Mammary epithelial cell (primary cell): ENCODE results near the gene IFIT1B.
"Not testable (repeated sequence)": the region's sequence is repeated elsewhere in the genome, so short reads cannot be mapped to it uniquely, and the experiment has no call there.

Source experiments
- EZH2 ChIP-seq: IDR thresholded peaks from 2 replicates; pipeline ENCODE4 v1.6.1; 2012; ENCODE audit warnings: low read length, inconsistent platforms, borderline replicate concordance
- TF ChIP-seq, protein P1 (sequence below), 2 donors: IDR thresholded peaks in 1 of 2; conservative IDR thresholded peaks in 1 of 2; 2 replicates each; pipeline ENCODE4 v1.5.1; 2011 to 2012; ENCODE audit warnings: inconsistent platforms in 2 of 2, low read length in 2 of 2, mild to moderate bottlenecking in 2 of 2, control low read depth in 1 of 2, low read depth in 1 of 2; ENCODE audit not compliant: insufficient read depth in 1 of 2; ENCODE audit errors: extremely low read depth in 1 of 2

DNA sequence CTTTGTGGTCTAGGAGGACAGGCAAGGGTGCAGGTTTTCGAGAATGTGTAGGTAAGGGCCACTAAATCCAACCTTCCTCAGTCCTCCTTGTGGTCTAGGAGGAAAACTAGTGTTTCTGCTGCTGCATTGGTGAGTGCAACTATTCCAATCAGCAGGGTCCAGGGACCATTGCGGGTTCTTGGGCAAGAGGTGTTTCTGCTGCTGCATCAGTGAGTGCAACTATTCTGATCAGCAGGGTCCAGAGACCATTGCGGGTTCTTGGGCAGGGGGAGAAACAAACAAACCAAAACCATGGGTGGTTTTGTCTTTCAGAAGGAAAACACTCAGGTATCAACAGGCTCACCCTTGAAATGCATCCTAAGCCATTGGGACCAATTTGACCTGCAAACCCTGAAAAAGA, 29.9 kb downstream of the IFIT1B start:
- TF ChIP-seq, protein P1, sequence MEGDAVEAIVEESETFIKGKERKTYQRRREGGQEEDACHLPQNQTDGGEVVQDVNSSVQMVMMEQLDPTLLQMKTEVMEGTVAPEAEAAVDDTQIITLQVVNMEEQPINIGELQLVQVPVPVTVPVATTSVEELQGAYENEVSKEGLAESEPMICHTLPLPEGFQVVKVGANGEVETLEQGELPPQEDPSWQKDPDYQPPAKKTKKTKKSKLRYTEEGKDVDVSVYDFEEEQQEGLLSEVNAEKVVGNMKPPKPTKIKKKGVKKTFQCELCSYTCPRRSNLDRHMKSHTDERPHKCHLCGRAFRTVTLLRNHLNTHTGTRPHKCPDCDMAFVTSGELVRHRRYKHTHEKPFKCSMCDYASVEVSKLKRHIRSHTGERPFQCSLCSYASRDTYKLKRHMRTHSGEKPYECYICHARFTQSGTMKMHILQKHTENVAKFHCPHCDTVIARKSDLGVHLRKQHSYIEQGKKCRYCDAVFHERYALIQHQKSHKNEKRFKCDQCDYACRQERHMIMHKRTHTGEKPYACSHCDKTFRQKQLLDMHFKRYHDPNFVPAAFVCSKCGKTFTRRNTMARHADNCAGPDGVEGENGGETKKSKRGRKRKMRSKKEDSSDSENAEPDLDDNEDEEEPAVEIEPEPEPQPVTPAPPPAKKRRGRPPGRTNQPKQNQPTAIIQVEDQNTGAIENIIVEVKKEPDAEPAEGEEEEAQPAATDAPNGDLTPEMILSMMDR (conservative IDR thresholded peaks at IDR 0.05 in 1 of 2, IDR thresholded peaks at IDR 0.05 in 1 of 2; ENCODE audit: extremely low read depth in 1 of 2, insufficient read depth in 1 of 2, low read depth in 1 of 2, low read length in 2 of 2) = not testable (repeated sequence)
- not testable (repeated sequence) for TF ChIP-seq EZH2
